Hematopoietic multipotent progenitor cell treated with erythropoietin and hydrocortisone succinate and interleukin-3 and kit ligand, for 15 days (in vitro differentiated cells): ENCODE results near the gene ZDHHC6.
"Not testable (repeated sequence)": the region's sequence is repeated elsewhere in the genome, so short reads cannot be mapped to it uniquely, and the experiment has no call there.

Experiments
- DNase-seq: peaks from one replicate; pipeline ENCODE4 v3.0.0-alpha.2; 2015; ENCODE audit warnings: low spot score

ZDHHC6 gene

DNA sequence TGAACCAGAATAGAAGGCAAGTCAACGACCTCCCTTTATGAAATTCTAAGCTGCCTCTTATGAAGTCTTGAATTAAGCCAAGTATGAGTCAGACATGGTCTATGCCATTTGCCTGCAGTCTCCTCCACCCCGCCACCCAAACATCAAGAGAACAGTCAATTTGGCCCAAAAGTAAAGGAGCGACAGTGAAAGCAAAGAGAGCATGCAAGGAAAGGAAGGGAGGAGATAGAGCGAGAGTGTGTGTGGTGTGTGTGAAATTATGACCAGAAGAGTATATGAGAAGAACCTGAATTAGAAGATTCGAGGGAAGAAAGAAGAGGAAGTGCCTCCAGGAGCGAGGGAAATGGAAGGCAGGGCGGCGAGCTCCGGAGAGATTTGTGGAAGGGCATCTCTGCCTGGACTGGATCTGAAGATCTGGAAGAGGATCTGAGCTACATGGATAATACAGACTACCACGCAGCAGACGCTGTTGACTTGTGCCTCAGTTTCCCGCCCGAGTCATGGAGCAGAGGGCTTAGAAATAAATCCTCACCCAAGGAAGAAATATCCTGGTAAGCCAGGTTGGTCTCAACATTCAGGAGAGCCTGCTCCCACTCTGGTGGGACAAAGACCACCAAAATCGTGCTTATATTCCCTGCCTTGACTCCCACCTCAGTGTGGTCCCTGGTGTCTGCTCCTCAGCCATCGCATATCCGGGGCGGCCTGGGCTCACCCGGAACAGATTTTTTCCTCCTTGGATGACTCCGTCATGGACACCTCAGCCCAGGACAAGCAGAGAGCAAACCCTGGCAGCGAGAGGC lies 459 bp downstream of the ZDHHC6 start:
- peak; percentile 21 for DNase-seq

- no peak for DNase-seq
These were observed 4.7 kb downstream of the ZDHHC6 start for GRCh38 chr10:112442063-112442462.

GRCh38 chr10:112441520-112441919 lies 5.2 kb downstream of the ZDHHC6 start:
- DNase-seq: no peak

- DNase-seq: no peak
These were observed 8.4 kb downstream of the ZDHHC6 start for GRCh38 chr10:112438356-112438755.

DNA sequence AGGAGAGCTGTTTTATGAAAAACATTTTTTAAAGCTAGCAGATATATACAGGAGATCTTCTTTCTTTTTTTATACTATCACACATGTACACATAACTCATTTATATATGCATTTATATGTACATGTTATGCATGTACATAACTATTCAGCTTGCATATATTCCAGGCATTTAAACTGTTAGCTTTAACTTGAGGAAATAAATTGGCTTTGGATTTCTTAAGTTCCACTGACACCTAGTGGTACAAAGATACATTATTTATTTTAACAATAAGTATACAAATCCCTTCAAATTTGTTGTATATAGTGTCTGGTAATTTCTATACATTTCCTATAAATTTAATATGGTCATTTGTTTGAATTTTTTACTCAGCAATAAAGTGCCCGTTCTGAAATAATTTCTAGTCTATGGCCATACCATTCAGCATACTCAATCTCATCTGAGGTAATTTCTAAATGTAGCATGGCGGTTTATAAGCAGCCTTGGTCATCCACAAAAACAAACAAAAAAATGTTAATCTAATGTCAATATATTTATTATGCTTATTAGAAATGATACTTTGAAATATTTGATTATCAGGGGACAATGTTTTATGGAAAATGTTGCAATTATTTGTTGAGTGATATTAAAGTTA lies 11.6 kb downstream of the ZDHHC6 start:
- DNase-seq: peak; percentile 63

GRCh38 chr10:112433136-112433535 lies 13.6 kb downstream of the ZDHHC6 start:
- no peak for DNase-seq

DNA sequence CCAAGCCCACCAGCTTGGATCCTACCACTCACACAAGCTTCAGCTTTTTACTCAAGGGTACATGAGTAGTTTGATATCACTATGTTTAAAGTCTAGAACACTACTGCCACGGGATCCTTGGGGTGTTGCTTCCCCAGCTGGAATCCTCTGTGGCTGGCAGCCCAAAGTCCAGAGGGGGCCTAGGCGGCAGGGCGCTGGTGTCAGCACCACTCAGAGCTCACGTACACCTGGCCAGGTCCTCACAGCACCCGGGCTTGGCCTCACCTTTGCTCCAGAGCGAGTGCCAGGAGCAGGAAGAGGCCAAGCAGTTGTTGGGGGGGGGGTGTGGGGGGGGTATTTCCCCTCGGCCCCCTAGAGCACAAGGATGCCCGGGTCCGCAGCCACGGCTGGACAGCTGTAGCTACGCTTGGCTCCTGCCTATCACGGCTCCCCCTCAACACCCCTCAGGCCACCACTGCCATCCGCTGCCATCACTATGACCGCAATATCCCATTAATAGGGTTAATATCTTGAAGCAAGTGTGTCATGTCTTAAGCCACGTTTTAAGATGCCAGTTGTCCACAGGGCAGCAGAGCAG lies 17.0 kb downstream of the ZDHHC6 start:
- no peak for DNase-seq

DNA sequence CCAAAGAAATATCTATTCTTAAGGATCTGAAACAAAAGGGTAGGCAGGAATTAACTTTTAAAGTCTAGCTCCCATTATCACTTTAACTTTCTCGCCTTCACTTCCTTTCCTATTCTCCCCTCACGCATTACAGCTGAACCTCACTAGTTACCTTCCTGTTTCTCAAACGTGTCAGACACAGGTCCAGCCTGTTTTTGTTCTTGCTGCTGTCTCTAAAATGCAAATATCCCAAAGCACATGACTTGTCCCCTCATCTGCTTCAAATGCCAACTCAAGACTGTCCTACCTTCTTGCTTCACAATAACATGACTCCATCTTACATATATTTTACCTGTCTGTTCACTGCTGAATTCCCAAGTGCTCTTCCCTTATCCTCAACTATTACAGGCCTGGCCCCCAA lies 17.6 kb downstream of the ZDHHC6 start:
- DNase-seq: no peak

DNA sequence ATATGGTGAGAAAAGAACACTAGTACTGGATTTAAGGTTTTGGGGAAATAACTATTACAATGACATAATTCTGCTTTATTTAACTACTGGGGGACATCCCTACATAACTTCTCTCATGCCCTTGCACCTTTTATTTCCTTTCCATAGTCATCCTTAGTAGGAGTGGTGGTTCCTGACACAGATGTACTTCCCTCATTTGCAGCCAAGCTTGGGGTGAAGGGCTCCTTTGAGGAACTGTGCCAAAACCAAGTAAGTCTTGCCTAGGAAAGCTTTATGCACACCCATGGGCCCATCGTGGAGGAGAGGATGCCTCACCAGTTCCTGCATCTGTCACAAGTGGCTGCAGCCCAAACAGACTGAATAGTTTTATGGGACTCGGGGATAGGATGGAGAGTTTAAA lies 20.6 kb downstream of the ZDHHC6 start:
- no peak for DNase-seq

DNA sequence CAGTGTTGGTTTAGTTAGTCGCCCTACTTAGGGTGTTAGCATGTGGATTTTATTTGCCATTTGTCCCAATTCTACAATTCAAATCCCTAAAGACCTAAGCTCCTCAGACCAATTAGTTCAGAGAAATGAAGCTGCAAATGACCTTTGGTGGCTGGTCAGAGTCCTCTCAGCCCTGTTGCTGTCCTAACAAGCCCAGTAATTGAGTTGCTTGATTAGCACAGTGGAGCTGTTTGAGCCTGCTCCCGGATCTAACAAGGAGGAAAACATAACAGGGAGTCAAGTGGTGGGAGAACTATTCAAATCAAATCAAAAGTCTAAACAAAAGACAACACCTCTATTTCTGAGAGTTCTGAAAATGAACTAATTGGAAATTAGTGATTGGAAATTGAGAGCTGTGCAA lies 22.1 kb downstream of the ZDHHC6 start:
- no peak for DNase-seq

DNA sequence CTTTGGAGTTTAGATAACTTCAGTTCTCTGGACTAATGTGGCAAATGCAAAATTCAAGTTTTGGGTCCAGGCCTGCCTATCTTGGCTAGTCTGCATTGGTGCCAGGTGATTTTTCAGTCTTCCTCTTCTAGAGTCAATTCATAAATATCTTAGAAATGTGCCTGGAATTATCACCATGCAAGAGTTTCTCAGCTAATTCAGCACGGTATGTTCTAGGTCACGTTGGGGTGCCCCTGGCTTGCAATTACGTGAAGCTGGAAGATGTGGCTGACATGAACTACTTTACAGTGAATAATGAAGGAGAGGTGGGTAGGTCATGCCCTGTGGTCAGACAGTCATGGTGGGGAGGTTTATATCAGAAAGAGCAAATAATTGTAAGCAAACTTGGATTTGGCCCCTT lies 25.0 kb downstream of the ZDHHC6 start:
- DNase-seq: no peak

DNA sequence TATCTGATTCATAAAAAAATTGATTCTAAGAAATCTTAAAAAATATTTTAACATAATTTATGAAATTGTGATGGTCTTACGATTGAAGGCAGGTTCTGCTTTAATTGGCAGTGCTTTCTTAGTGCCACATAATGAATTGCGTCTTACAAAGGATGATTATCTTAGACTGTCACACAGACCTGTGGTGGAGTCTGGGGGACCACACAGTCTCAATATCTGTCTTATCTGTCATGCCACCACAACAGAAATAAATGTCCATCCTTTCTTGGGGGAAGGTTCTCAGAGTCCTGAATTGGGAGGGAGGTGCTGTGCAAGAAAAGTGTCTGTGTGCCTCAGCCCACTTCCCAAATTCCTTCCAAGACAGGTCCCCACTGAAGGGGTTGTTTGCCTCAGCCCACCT lies 34.0 kb downstream of the ZDHHC6 start:
- no peak for DNase-seq

DNA sequence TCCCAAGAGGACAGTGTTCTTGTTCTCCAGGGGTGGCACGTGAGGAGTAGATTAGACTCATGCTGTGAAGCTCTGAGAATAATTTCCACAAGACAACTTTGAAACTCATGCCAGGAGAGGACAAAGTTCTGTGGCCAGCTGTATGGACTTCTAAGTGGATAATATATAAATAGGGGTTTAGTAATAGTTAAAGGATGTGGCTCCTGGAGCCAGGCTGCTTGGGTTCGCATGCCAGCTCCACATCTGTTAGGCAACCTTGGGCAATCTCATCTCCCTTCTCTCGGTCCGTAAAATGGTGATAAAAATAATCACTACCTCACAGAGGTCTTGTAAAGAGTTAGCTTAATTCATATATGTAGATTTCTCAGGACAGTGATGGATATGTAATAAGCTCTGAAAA lies 37.0 kb downstream of the ZDHHC6 start:
- no peak for DNase-seq

GRCh38 chr10:112409299-112409698 lies 37.4 kb downstream of the ZDHHC6 start:
- no peak for DNase-seq

- DNase-seq: no peak
These were observed 39.0 kb downstream of the ZDHHC6 start for GRCh38 chr10:112407696-112408095.

- DNase-seq: not testable (repeated sequence)
These were observed 39.9 kb downstream of the ZDHHC6 start for GRCh38 chr10:112406806-112407205.

DNA sequence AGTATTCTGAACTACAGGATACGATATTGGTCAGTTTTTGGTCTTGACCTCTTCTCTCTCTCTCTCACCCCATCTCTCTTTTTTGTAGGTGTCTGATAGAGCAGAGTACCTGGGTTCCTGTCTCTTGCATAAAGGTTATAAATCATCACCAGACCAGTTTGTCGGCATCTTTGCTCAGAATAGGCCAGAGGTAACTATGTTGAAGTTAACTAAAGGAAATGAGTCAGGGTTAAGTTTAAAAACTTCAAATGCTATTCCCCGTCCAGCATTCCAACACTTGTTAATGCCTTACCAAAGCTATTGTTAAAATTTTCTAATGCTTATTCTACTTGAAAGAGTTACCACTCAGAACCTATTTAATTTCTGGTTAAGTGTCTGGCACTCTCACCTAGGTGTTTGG lies 42.1 kb downstream of the ZDHHC6 start:
- no peak for DNase-seq

- DNase-seq: no peak
These were observed 43.8 kb downstream of the ZDHHC6 start for GRCh38 chr10:112402917-112403316.

GRCh38 chr10:112397592-112397991 lies 49.1 kb downstream of the ZDHHC6 start:
- DNase-seq: no peak

GRCh38 chr10:112395809-112396530 lies 50.7 kb downstream of the ZDHHC6 start:
- no peak for DNase-seq

DNA sequence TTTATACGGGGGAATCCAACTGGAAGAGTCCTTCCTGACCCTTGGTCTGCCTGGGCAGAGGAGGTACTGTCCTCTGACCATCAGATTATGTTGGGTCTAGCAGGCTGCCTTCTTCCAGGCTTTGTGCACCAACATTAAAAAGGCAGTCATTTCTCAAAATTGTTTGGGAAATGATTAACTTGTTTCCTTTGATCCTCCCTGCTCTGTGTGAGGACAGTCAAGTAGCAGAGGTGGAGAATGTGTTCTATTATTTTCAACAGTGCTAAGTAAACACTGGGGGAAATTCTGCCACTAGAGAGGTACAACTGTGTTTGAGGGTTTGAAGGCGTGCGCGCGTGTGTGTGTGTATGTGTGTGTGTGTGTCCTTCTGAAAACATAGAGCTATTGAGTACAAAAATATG lies 52.2 kb downstream of the ZDHHC6 start:
- DNase-seq: no peak

DNA sequence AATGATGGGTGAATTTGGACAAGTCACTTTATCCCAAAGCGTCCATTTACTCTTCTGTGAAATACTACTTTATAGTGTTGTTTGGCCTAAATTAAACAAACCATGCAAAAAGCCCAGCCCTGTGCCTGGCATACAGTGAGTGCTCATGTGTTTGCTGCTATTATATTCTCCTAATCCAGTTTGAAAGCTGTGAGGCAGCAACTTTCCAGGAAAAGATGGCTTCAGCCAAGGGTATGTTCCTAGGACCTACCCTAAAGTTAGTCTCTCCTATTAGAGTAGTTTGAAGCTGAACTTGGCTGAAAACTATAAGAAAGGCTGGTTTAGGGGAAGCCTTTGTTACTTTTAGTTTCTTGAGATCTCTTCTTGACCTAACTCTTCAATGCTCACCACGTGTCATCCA lies 52.9 kb downstream of the ZDHHC6 start:
- no peak for DNase-seq

GRCh38 chr10:112393341-112393740 lies 53.4 kb downstream of the ZDHHC6 start:
- DNase-seq: no peak
